Kidney (tissue), 14 donors: ENCODE results near the gene ZC3H12A. TPM values are rescaled to one million over a fixed set of nuclear protein-coding genes. Genes with fewer than 3 reads are reported as not detected.

Source experiments
- DNase-seq, 5 donors: peaks; one replicate each; pipeline ENCODE4 v3.0.0-alpha.2; 2013 to 2020
- FAIRE-seq: peaks from 2 replicates; lab custom pipeline; 2012; peaks lifted over from hg19 to GRCh38; lab: Jason Lieb, UNC
- H3K27ac ChIP-seq, 2 donors: one replicate each; pipeline ENCODE4 v1.7.0; 2013; ENCODE audit warnings: low read depth in 2 of 2, low read length in 2 of 2, inconsistent platforms in 1 of 2
- H3K27me3 ChIP-seq: one replicate; pipeline ENCODE4 v1.7.1; 2013; ENCODE audit warnings: low read length, inconsistent platforms; ENCODE audit not compliant: control insufficient read depth, insufficient read depth
- H3K36me3 ChIP-seq, 3 donors: one replicate each; pipeline versions ENCODE4 v1.7.0 to v1.7.1; 2013; ENCODE audit warnings: low read length in 3 of 3, control low read depth in 1 of 3, inconsistent platforms in 1 of 3; ENCODE audit not compliant: insufficient read depth in 3 of 3, control insufficient read depth in 2 of 3
- H3K4me1 ChIP-seq, 3 donors: one replicate each; pipeline versions ENCODE4 v1.7.0 to v1.7.1; 2013; ENCODE audit warnings: low read length in 3 of 3, inconsistent platforms in 1 of 3, low read depth in 1 of 3; ENCODE audit not compliant: control insufficient read depth in 2 of 3, insufficient read depth in 2 of 3
- H3K4me3 ChIP-seq, 3 donors: one replicate each; pipeline versions ENCODE4 v1.7.0 to v1.8.1; 2013; ENCODE audit warnings: low read length in 3 of 3, control low read depth in 1 of 3, inconsistent platforms in 1 of 3
- H3K9ac ChIP-seq, 3 donors: one replicate each; pipeline versions ENCODE4 v1.7.0 to v1.7.1; 2013; ENCODE audit warnings: low read length in 3 of 3, control low read depth in 1 of 3, inconsistent platforms in 1 of 3
- H3K9me3 ChIP-seq, 3 donors: one replicate each; pipeline versions ENCODE4 v1.7.0 to v1.7.1; 2013; ENCODE audit warnings: low read length in 3 of 3, control low read depth in 1 of 3, inconsistent platforms in 1 of 3; ENCODE audit not compliant: control insufficient read depth in 2 of 3, insufficient read depth in 1 of 3
- intact Hi-C: fragments of 100-400 bp; cut with DNase I; formaldehyde crosslinking; loops from one replicate; pipeline ENCODE4 v1.11.1; 2022
- polyA plus RNA-seq: library from polyadenylated mRNA; stranded (reverse); fragments of 350-450 nt; fragmentation: Illumina TruSeq; extraction: RNeasy Lipid Tissue Mini Kit (QIAGEN cat#74804); gene quantifications from one replicate; pipeline ENCODE4 v1.2.3, GENCODE V29; 2014; ENCODE audit warnings: low read depth, low replicate concordance; ENCODE audit not compliant: insufficient read depth
- total RNA-seq: library from RNA; stranded (reverse); fragmentation: NEBNext Ultra II Directional; extraction: Animal tissue kit (Norgen Biotek cat#: 25700); gene quantifications from one replicate; pipeline ENCODE4 v1.2.1, GENCODE V29; 2021
- TF ChIP-seq, protein P1 (sequence below): IDR thresholded peaks from 3 replicates; pipeline ENCODE4 v1.5.1; 2012; ENCODE audit warnings: mild to moderate bottlenecking, moderate library complexity, borderline replicate concordance; ENCODE audit not compliant: insufficient read depth; ENCODE audit errors: extremely low read depth
- donor health status: control.
- donor health status: control.
- donor health status: control.
- donor health status: control.
- donor health status: control.
- donor health status: DM: yes; HTN: yes; CAD: no.
- donor health status: Normal renal cell carcinoma (clear cell type).

The ZC3H12A gene
- total and polyA plus RNA-seq, 2 donors from 2014 or later, result 3.8 to 21.1 TPM

DNA sequence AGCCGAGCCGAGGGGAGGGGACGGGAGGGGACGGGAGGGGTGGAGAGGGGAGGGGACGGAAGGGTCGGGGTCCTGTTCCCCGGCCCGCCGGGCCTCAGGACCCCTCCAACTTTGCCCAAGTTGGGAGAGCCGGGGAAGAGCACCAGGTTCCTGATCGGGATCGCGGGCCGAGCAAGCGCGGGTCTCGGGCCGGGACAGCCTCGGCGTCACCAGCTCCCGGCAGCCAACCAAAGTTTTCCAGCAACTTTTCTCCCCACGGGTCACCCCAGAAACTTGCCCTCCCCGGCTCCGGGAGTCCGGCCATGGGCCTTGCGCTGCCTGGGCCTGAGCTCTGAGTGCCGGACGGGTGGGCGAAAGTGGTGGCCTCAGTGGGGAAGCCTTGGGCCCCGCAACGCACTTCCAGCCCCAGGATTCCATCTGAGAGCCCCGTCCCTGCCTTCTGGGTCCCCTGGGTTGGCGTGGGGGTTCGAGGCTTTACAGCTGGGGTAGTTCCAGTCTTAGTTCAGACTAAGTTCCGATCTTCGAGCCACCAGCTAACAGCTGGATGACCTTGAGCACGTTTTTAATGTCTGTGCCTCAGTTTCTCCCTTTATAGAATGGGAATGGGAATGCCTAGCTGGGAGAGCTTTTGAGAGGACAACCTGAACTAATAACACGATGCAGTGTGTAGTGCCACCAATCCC is 458 bp downstream of the ZC3H12A start:
- no peaks in the 10 kb centered on the region for H3K27me3 ChIP-seq
- TF ChIP-seq, protein P1, sequence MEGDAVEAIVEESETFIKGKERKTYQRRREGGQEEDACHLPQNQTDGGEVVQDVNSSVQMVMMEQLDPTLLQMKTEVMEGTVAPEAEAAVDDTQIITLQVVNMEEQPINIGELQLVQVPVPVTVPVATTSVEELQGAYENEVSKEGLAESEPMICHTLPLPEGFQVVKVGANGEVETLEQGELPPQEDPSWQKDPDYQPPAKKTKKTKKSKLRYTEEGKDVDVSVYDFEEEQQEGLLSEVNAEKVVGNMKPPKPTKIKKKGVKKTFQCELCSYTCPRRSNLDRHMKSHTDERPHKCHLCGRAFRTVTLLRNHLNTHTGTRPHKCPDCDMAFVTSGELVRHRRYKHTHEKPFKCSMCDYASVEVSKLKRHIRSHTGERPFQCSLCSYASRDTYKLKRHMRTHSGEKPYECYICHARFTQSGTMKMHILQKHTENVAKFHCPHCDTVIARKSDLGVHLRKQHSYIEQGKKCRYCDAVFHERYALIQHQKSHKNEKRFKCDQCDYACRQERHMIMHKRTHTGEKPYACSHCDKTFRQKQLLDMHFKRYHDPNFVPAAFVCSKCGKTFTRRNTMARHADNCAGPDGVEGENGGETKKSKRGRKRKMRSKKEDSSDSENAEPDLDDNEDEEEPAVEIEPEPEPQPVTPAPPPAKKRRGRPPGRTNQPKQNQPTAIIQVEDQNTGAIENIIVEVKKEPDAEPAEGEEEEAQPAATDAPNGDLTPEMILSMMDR, result no peak
- FAIRE-seq (no peak), DNase-seq (peak; percentile 22 to 88 (median 50))
- H3K9me3 ChIP-seq, result no peaks in the 10 kb centered on the region
- peaks cover 0 to 16% (median 8%) of the 10 kb centered on the region in 3 donors for H3K36me3 ChIP-seq
- peak overlapping the region in 2 of 3 donors; percentile 96 to 99 for H3K9ac ChIP-seq
- H3K4me3 ChIP-seq, result peak overlapping the region; percentile 32 to 96 (median 96)
- peak overlapping the region; percentile 92 to 97 for H3K27ac ChIP-seq
- peaks cover 0 to 70% (median 42%) of the 10 kb centered on the region in 3 donors for H3K4me1 ChIP-seq
- intact Hi-C loops, result no loop called here

GRCh38 chr1:37475380-37476086 is 1.2 kb downstream of the ZC3H12A start:
- intact Hi-C loops, result no loop called here
- DNase-seq (peak in 1 of 5 donors; percentile 75), FAIRE-seq (no peak)
- TF ChIP-seq, protein P1, result no peak
- Histone ChIP-seq H3K9me3 (no peaks in the 10 kb centered on the region), H3K27me3 (no peaks in the 10 kb centered on the region), H3K4me1 (peaks cover 0 to 75% (median 49%) of the 10 kb centered on the region in 3 donors), H3K27ac (peak overlapping the region; percentile 92 to 97), H3K36me3 (peaks cover 0 to 22% (median 9%) of the 10 kb centered on the region in 3 donors), H3K9ac (peak overlapping the region in 2 of 3 donors; percentile 96 to 99), H3K4me3 (peak overlapping the region; percentile 32 to 96 (median 96))

DNA sequence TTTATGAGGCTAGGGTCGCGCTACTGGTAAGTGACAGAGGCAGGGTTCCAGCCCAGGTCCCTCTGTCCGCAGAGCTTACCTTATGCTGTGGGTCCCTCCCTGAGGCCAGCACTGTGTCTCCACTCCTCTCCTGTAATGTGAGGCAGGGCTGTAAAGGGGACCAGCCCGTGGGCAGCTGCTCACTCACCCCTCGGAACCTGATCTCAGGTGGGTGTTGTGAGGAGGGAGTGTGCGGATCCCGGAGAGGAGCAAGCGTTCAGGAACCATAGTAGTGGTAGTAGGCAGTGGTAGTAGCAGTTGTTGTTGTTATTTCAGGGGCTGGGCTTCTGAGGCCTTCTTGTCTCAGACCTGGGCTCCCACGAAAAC is 1.7 kb downstream of the ZC3H12A start:
- TF ChIP-seq, protein P1, result no peak
- H3K4me3 ChIP-seq, result peak overlapping the region in 2 of 3 donors; percentile 96
- H3K9ac ChIP-seq, result peak overlapping the region in 2 of 3 donors; percentile 96 to 99
- FAIRE-seq, result no peak
- intact Hi-C loops, result no loop called here
- H3K27ac ChIP-seq, result peak overlapping the region; percentile 92 to 97
- no peak for DNase-seq
- peaks cover 0 to 28% (median 14%) of the 10 kb centered on the region in 3 donors for H3K36me3 ChIP-seq
- peaks cover 0 to 79% (median 50%) of the 10 kb centered on the region in 3 donors for H3K4me1 ChIP-seq
- H3K27me3 ChIP-seq, result no peaks in the 10 kb centered on the region
- H3K9me3 ChIP-seq, result no peaks in the 10 kb centered on the region
